Measurements from ENCODE around the gene KRTDAP.

KRTDAP gene

GRCh38 chr19:35512831-35513627, 22.8 kb upstream of the KRTDAP start:
- DNase-seq (ENCODE audit: low spot score) = no peak

GRCh38 chr19:35511337-35511736, 21.1 kb upstream of the KRTDAP start:
- DNase-seq (ENCODE audit: low spot score) = no peak

- no peak for DNase-seq (ENCODE audit: low spot score)
These were observed 20.3 kb upstream of the KRTDAP start for GRCh38 chr19:35510626-35510964.

- DNase-seq (ENCODE audit: low spot score) = peak; percentile 85
These were observed 19.8 kb upstream of the KRTDAP start for GRCh38 chr19:35509861-35510625.

GRCh38 chr19:35509018-35509652, 18.9 kb upstream of the KRTDAP start:
- no peak for DNase-seq (ENCODE audit: low spot score)

GRCh38 chr19:35508129-35508528, 17.9 kb upstream of the KRTDAP start:
- no peak for DNase-seq (ENCODE audit: low spot score)

- no peak for DNase-seq (ENCODE audit: low spot score)
These were observed 17.3 kb upstream of the KRTDAP start for GRCh38 chr19:35507561-35507960.

GRCh38 chr19:35506011-35506410, 15.7 kb upstream of the KRTDAP start:
- no peak for DNase-seq (ENCODE audit: low spot score)

- DNase-seq (ENCODE audit: low spot score) = no peak
These were observed 12.5 kb upstream of the KRTDAP start for GRCh38 chr19:35502751-35503150.

- no peak for DNase-seq (ENCODE audit: low spot score)
These were observed 11.4 kb upstream of the KRTDAP start for GRCh38 chr19:35501684-35502083.

- no peak for DNase-seq (ENCODE audit: low spot score)
These were observed 10.3 kb upstream of the KRTDAP start for GRCh38 chr19:35500611-35501010.

GRCh38 chr19:35498984-35499527, 8.8 kb upstream of the KRTDAP start:
- no peak for DNase-seq (ENCODE audit: low spot score)

GRCh38 chr19:35498220-35498619, 8.0 kb upstream of the KRTDAP start:
- DNase-seq (ENCODE audit: low spot score) = no peak

- no peak for DNase-seq (ENCODE audit: low spot score)
These were observed 7.1 kb upstream of the KRTDAP start for GRCh38 chr19:35497406-35497805.

- peak; percentile 95 for DNase-seq (ENCODE audit: low spot score)
These were observed 5.1 kb upstream of the KRTDAP start for GRCh38 chr19:35495107-35496064.

- DNase-seq (ENCODE audit: low spot score) = no peak
These were observed 3.7 kb upstream of the KRTDAP start for GRCh38 chr19:35493971-35494370.

GRCh38 chr19:35491836-35492360, 1.6 kb upstream of the KRTDAP start:
- DNase-seq (ENCODE audit: low spot score) = no peak

- DNase-seq (ENCODE audit: low spot score) = no peak
These were observed 1.6 kb downstream of the KRTDAP start for GRCh38 chr19:35488677-35489076.

GRCh38 chr19:35487656-35488182, 2.5 kb downstream of the KRTDAP start:
- no peak for DNase-seq (ENCODE audit: low spot score)

- DNase-seq (ENCODE audit: low spot score) = no peak
These were observed 4.0 kb downstream of the KRTDAP start for GRCh38 chr19:35486268-35486708.
